Hepatocyte (in vitro differentiated cells): ENCODE results near the gene MAGI2. TPM values are rescaled to one million over a fixed set of nuclear protein-coding genes. Genes with fewer than 3 reads are reported as not detected.

Experiments used
- DNase-seq: peaks from one replicate; pipeline ENCODE4 v3.0.0-alpha.2; 2016; ENCODE audit warnings: low spot score
- H2AFZ ChIP-seq: fragments of 200-600 bp; sonication (generic); 2 replicates; pipeline ENCODE4 v1.6.0; 2016; ENCODE audit warnings: antibody characterized with exemption, mild to moderate bottlenecking
- H3K27ac ChIP-seq: fragments of 200-600 bp; sonication (generic); 2 replicates; pipeline ENCODE4 v1.5.1; 2016; ENCODE audit warnings: mild to moderate bottlenecking
- H3K27me3 ChIP-seq: fragments of 200-600 bp; sonication (generic); 2 replicates; pipeline ENCODE4 v1.6.1; 2016
- H3K36me3 ChIP-seq: fragments of 200-600 bp; sonication (generic); replicated peaks from 2 replicates; pipeline ENCODE4 v1.5.1; 2016; ENCODE audit warnings: low read depth; ENCODE audit not compliant: insufficient read depth
- H3K4me1 ChIP-seq: fragments of 200-600 bp; sonication (generic); 2 replicates; pipeline ENCODE4 v1.5.1; 2016; ENCODE audit warnings: mild to moderate bottlenecking, moderate library complexity; ENCODE audit not compliant: insufficient read depth
- H3K4me2 ChIP-seq: fragments of 200-600 bp; sonication (generic); 2 replicates; pipeline ENCODE4 v1.6.0; 2016
- H3K4me3 ChIP-seq: fragments of 200-600 bp; sonication (generic); 2 replicates; pipeline ENCODE4 v1.5.1; 2016; ENCODE audit warnings: mild to moderate bottlenecking
- H3K79me2 ChIP-seq: fragments of 200-600 bp; sonication (generic); 2 replicates; pipeline ENCODE4 v1.6.0; 2017; ENCODE audit warnings: mild to moderate bottlenecking
- H3K9me2 ChIP-seq: fragments of 200-600 bp; sonication (generic); replicated peaks from 2 replicates; pipeline ENCODE4 v1.6.0; 2017; ENCODE audit warnings: mild to moderate bottlenecking; ENCODE audit not compliant: insufficient read depth
- H3K9me3 ChIP-seq: fragments of 200-600 bp; sonication (generic); 2 replicates; pipeline ENCODE4 v1.5.1; 2016; ENCODE audit warnings: low read depth, mild to moderate bottlenecking
- H4K20me1 ChIP-seq: fragments of 200-600 bp; sonication (generic); 2 replicates; pipeline ENCODE4 v1.6.0; 2016; ENCODE audit warnings: mild to moderate bottlenecking; ENCODE audit not compliant: insufficient read depth, poor library complexity, severe bottlenecking
- CTCF ChIP-seq: fragments of 200-600 bp; sonication (generic); IDR thresholded peaks from 2 replicates; pipeline ENCODE4 v1.5.1; 2016; ENCODE audit warnings: antibody characterized with exemption, mild to moderate bottlenecking; ENCODE audit not compliant: poor library complexity
- EZH2 ChIP-seq: fragments of 200-600 bp; sonication (generic); IDR thresholded peaks from 2 replicates; pipeline ENCODE4 v1.6.1; 2016; ENCODE audit warnings: antibody characterized with exemption, mild to moderate bottlenecking, borderline replicate concordance
- EZH2phosphoT487 ChIP-seq: fragments of 200-600 bp; sonication (generic); IDR thresholded peaks from one replicate; pipeline ENCODE4 v1.6.1; 2018; ENCODE audit warnings: antibody characterized with exemption, mild to moderate bottlenecking, low read depth, moderate library complexity; ENCODE audit not compliant: unreplicated experiment, severe bottlenecking
- WGBS: methylation state at CpG from one replicate; pipeline ENCODE4 v1.1.6; 2016; ENCODE audit warnings: low lambda C conversion rate; ENCODE audit errors: missing lambda C conversion rate; 5-methylcytosine and 5-hydroxymethylcytosine counted together
- polyA plus RNA-seq: library from polyadenylated mRNA; unstranded; fragments of >200 nt; fragmentation: Nextera tagmentation; extraction: Ambion mirVana; gene quantifications from 2 replicates; pipeline ENCODE4 v1.2.1, GENCODE V29; 2016
- total RNA-seq: library from RNA; depleted of rRNA; stranded (reverse); fragments of >200 nt; gene quantifications from 2 replicates; pipeline ENCODE4 v1.2.3, GENCODE V29; 2014

The MAGI2 gene
- total and polyA plus RNA-seq, 2 experiments from 2014 or later, result 3.1 to 6.7 TPM

GRCh38 chr7:78223598-78223997, 1229.9 kb downstream of the MAGI2 start:
- H3K79me2 ChIP-seq, result no peaks in the 10 kb centered on the region
- TF ChIP-seq EZH2 (no peak), EZH2phosphoT487 (no peak), CTCF (no peak)
- H3K4me2 ChIP-seq, result no peak overlapping the region
- H2AFZ ChIP-seq, result no peak overlapping the region
- no peaks in the 10 kb centered on the region for H4K20me1 ChIP-seq
- no peaks in the 10 kb centered on the region for H3K27me3 ChIP-seq
- no peak overlapping the region for H3K27ac ChIP-seq
- no peak overlapping the region for H3K4me3 ChIP-seq
- no peaks in the 10 kb centered on the region for H3K4me1 ChIP-seq
- no peaks in the 10 kb centered on the region for H3K36me3 ChIP-seq
- DNase-seq, result no peak
- H3K9me3 ChIP-seq, result no peaks in the 10 kb centered on the region
- H3K9me2 ChIP-seq, result no peaks in the 10 kb centered on the region
- WGBS, result 93% methylated on average over 1 of the region's 1 CpG

GRCh38 chr7:78222001-78222751, 1231.3 kb downstream of the MAGI2 start:
- no peaks in the 10 kb centered on the region for H3K9me2 ChIP-seq
- no peaks in the 10 kb centered on the region for H3K79me2 ChIP-seq
- no peaks in the 10 kb centered on the region for H4K20me1 ChIP-seq
- H3K4me3 ChIP-seq, result no peak overlapping the region
- H3K36me3 ChIP-seq, result no peaks in the 10 kb centered on the region
- H2AFZ ChIP-seq, result no peak overlapping the region
- no peak overlapping the region for H3K27ac ChIP-seq
- WGBS, result 66% methylated on average over 5 of the region's 5 CpGs
- no peaks in the 10 kb centered on the region for H3K4me1 ChIP-seq
- H3K27me3 ChIP-seq, result no peaks in the 10 kb centered on the region
- TF ChIP-seq CTCF (peak; percentile 16), EZH2phosphoT487 (no peak)
- no peak for DNase-seq
- H3K9me3 ChIP-seq, result no peaks in the 10 kb centered on the region
- H3K4me2 ChIP-seq, result no peak overlapping the region

- no peaks in the 10 kb centered on the region for H3K9me3 ChIP-seq
- H3K79me2 ChIP-seq, result no peaks in the 10 kb centered on the region
- DNase-seq, result no peak
- TF ChIP-seq CTCF (no peak), EZH2 (no peak), EZH2phosphoT487 (no peak)
- no peaks in the 10 kb centered on the region for H3K9me2 ChIP-seq
- H3K4me3 ChIP-seq, result no peak overlapping the region
- no peak overlapping the region for H3K4me2 ChIP-seq
- no peaks in the 10 kb centered on the region for H3K4me1 ChIP-seq
- H3K36me3 ChIP-seq, result no peaks in the 10 kb centered on the region
- no peaks in the 10 kb centered on the region for H4K20me1 ChIP-seq
- no peaks in the 10 kb centered on the region for H3K27me3 ChIP-seq
- H3K27ac ChIP-seq, result no peak overlapping the region
- 96% methylated on average over 5 of the region's 5 CpGs for WGBS
- no peak overlapping the region for H2AFZ ChIP-seq
Observed at GRCh38 chr7:78220754-78221153, 1232.7 kb downstream of the MAGI2 start.
